Astrocyte (in vitro differentiated cells and primary cell): ENCODE results near the gene AMIGO1. TPM values are rescaled to one million over a fixed set of nuclear protein-coding genes. Genes with fewer than 3 reads are reported as not detected.

Source experiments
- DNase-seq: peaks from one replicate; pipeline ENCODE4 v3.0.0-alpha.2; 2010; ENCODE audit warnings: low read depth
- FAIRE-seq: peaks from 2 replicates; lab custom pipeline; 2011; peaks lifted over from hg19 to GRCh38; lab: Jason Lieb, UNC
- H2AFZ ChIP-seq: 2 replicates; pipeline ENCODE4 v1.6.0; 2012; ENCODE audit warnings: low read depth, low read length, inconsistent platforms
- H3K27ac ChIP-seq: 2 replicates; pipeline ENCODE4 v1.5.1; 2011; ENCODE audit warnings: low read depth, low read length, inconsistent platforms
- H3K27me3 ChIP-seq: 2 replicates; pipeline ENCODE4 v1.6.0; 2011; ENCODE audit warnings: low read length, inconsistent platforms; ENCODE audit not compliant: insufficient read depth
- H3K36me3 ChIP-seq: 2 replicates; pipeline ENCODE4 v1.5.1; 2011; ENCODE audit warnings: low read length, inconsistent platforms; ENCODE audit not compliant: insufficient read depth
- H3K4me1 ChIP-seq: 2 replicates; pipeline ENCODE4 v1.5.1; 2011; ENCODE audit warnings: low read length, inconsistent platforms; ENCODE audit not compliant: insufficient read depth
- H3K4me2 ChIP-seq: 2 replicates; pipeline ENCODE4 v1.6.0; 2012; ENCODE audit warnings: low read length, inconsistent platforms
- H3K4me3 ChIP-seq: 2 replicates; pipeline ENCODE4 v1.5.1; 2011; ENCODE audit warnings: low read depth, mild to moderate bottlenecking, low read length, inconsistent platforms; ENCODE audit not compliant: insufficient read depth
- H3K79me2 ChIP-seq: 2 replicates; pipeline ENCODE4 v1.6.0; 2012; ENCODE audit warnings: mild to moderate bottlenecking, low read length, inconsistent platforms; ENCODE audit not compliant: insufficient read depth
- H3K9ac ChIP-seq: 2 replicates; pipeline ENCODE4 v1.6.0; 2012; ENCODE audit warnings: mild to moderate bottlenecking, low read length, inconsistent platforms
- H3K9me3 ChIP-seq: 2 replicates; pipeline ENCODE4 v1.5.1; 2012; ENCODE audit warnings: low read depth, mild to moderate bottlenecking, low read length, inconsistent platforms; ENCODE audit not compliant: insufficient read depth
- H4K20me1 ChIP-seq: 2 replicates; pipeline ENCODE4 v1.6.0; 2012; ENCODE audit warnings: low read length, inconsistent platforms; ENCODE audit not compliant: insufficient read depth
- H3K27ac Mint-ChIP-seq: one replicate; pipeline ENCODE4 v1.8.0; 2021; ENCODE audit warnings: mild to moderate bottlenecking, mixed read lengths; ENCODE audit not compliant: unreplicated experiment
- H3K27me3 Mint-ChIP-seq: one replicate; pipeline ENCODE4 v1.8.0; 2021; ENCODE audit warnings: low read depth, mixed read lengths; ENCODE audit not compliant: unreplicated experiment
- H3K36me3 Mint-ChIP-seq: one replicate; pipeline ENCODE4 v1.8.0; 2021; ENCODE audit warnings: low read depth, mixed read lengths; ENCODE audit not compliant: unreplicated experiment
- H3K4me1 Mint-ChIP-seq: one replicate; pipeline ENCODE4 v1.8.0; 2021; ENCODE audit warnings: low read depth, mixed read lengths; ENCODE audit not compliant: unreplicated experiment
- H3K4me3 Mint-ChIP-seq: one replicate; pipeline ENCODE4 v1.8.0; 2021; ENCODE audit warnings: mild to moderate bottlenecking, moderate library complexity, mixed read lengths; ENCODE audit not compliant: unreplicated experiment
- H3K9me3 Mint-ChIP-seq: one replicate; pipeline ENCODE4 v1.8.0; 2021; ENCODE audit warnings: mild to moderate bottlenecking, mixed read lengths; ENCODE audit not compliant: unreplicated experiment
- EZH2 ChIP-seq: IDR thresholded peaks from 2 replicates; pipeline ENCODE4 v1.6.1; 2012; ENCODE audit warnings: mild to moderate bottlenecking, low read length, inconsistent platforms; ENCODE audit not compliant: insufficient read depth
- total RNA-seq: library from RNA; stranded (reverse); gene quantifications from 2 replicates; pipeline ENCODE4 v1.2.1, GENCODE V29; 2021
- TF ChIP-seq, protein P1 (sequence below): IDR thresholded peaks from 2 replicates; pipeline ENCODE4 v1.5.1; 2011; ENCODE audit warnings: low read depth, mild to moderate bottlenecking, inconsistent platforms, low read length, moderate library complexity; ENCODE audit not compliant: insufficient read depth

The AMIGO1 gene
- total RNA-seq, 1 donor from 2014 or later: 1.8 TPM

DNA sequence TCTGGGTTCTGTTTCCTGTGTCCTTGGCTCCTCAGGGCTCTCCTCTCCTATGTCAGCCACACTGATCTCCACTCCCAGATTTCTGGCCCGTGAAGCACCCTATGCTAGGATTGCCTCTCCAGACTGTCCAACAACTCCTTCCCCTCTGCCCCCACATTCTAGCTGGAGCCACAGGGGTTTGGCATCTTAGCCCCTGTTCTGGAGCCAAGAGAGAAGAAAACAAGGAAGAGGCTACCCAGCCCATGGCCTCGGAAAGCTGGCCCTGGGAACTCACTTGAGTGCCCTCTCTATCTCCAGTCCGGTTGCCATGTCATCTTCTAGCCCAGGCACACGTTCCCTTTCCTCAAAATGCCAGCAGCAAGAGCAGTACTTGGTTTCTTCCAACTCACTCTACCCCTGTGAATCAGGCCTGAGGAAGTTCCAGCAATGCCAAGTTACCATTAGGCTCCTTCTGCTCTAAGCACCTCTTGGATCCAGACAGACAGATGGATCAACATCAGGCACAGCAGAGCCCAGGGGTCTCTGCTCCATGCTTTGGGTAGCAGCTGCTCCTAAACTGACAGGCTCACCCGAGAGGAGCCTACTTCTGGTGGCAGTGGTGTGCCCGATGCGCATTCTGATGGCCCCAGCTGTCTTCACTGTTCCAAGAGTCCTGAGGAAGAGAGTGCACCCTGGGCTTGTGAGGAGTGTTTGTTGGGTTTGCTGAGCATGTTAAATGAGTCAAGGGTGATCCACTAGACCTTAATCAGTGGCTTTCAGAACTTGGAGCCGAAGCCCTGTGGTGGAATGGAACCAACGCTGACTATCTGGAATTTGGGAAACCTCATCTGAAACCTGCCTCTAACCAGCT, 18.5 kb upstream of the AMIGO1 start:
- Mint-ChIP-seq H3K27me3 (peaks cover 27% of the 10 kb centered on the region), H3K4me1 (peaks cover 18% of the 10 kb centered on the region), H3K27ac (no peak overlapping the region), H3K36me3 (no peaks in the 10 kb centered on the region), H3K4me3 (no peak overlapping the region), H3K9me3 (no peaks in the 10 kb centered on the region)
- Histone ChIP-seq H3K27me3 (peaks cover 11% of the 10 kb centered on the region), H3K4me2 (no peak overlapping the region), H3K79me2 (no peaks in the 10 kb centered on the region), H4K20me1 (no peaks in the 10 kb centered on the region), H3K4me1 (peaks cover 6% of the 10 kb centered on the region), H3K9me3 (no peaks in the 10 kb centered on the region), H3K36me3 (no peaks in the 10 kb centered on the region), H3K4me3 (no peak overlapping the region), H3K9ac (no peak overlapping the region), H3K27ac (no peak overlapping the region), H2AFZ (no peak overlapping the region)
- no peak for DNase-seq
- FAIRE-seq: no peak
- no peak for TF ChIP-seq EZH2
- TF ChIP-seq, protein P1, sequence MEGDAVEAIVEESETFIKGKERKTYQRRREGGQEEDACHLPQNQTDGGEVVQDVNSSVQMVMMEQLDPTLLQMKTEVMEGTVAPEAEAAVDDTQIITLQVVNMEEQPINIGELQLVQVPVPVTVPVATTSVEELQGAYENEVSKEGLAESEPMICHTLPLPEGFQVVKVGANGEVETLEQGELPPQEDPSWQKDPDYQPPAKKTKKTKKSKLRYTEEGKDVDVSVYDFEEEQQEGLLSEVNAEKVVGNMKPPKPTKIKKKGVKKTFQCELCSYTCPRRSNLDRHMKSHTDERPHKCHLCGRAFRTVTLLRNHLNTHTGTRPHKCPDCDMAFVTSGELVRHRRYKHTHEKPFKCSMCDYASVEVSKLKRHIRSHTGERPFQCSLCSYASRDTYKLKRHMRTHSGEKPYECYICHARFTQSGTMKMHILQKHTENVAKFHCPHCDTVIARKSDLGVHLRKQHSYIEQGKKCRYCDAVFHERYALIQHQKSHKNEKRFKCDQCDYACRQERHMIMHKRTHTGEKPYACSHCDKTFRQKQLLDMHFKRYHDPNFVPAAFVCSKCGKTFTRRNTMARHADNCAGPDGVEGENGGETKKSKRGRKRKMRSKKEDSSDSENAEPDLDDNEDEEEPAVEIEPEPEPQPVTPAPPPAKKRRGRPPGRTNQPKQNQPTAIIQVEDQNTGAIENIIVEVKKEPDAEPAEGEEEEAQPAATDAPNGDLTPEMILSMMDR: no peak

DNA sequence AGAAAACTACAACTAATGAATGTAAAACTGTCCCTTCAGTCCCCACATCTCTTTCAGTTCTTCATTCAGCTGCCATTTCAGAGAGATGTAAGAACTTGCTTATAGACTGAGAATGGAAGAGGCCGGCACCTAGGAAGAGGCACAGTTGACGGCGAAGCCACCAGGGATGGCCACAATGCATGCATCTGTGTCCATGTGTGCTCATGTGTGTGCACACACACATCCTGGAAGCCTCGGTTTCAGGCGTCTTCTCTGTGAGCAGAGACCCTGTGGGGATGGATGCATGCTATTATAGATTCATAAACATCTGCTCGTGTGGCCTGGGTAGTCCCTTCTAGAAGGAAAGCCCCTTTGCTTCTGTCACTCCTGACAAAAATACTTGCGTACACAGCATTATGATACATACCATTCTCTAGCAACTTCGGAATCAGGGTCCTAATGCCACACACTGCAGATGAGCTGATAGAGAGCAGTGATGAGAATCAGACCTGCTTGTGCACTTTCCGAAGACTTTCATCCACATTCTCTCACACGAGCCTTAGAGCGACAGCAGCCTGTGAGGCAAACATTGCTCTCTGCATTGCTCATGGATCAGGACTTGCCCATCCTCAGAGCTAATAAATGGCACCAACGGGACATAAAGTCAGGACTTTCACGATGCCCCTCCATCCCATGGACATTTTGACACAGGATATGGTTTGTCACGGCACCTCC, 17.7 kb upstream of the AMIGO1 start:
- H3K27me3 Mint-ChIP-seq: peaks cover 33% of the 10 kb centered on the region
- Histone ChIP-seq H2AFZ (no peak overlapping the region), H3K27me3 (peaks cover 18% of the 10 kb centered on the region), H3K79me2 (no peaks in the 10 kb centered on the region), H3K9ac (no peak overlapping the region), H3K36me3 (no peaks in the 10 kb centered on the region), H3K9me3 (no peaks in the 10 kb centered on the region), H3K4me2 (no peak overlapping the region), H3K27ac (no peak overlapping the region), H3K4me1 (peaks cover 3% of the 10 kb centered on the region), H3K4me3 (no peak overlapping the region), H4K20me1 (no peaks in the 10 kb centered on the region)
- no peaks in the 10 kb centered on the region for H3K9me3 Mint-ChIP-seq
- H3K4me3 Mint-ChIP-seq: no peak overlapping the region
- H3K27ac Mint-ChIP-seq: no peak overlapping the region
- DNase-seq (no peak), FAIRE-seq (no peak)
- peaks cover 13% of the 10 kb centered on the region for H3K4me1 Mint-ChIP-seq
- no peak for TF ChIP-seq EZH2
- TF ChIP-seq, protein P1: no peak
- no peaks in the 10 kb centered on the region for H3K36me3 Mint-ChIP-seq
